Ishikawa (cell line): Measurements from ENCODE around the gene ADAP2.

Experiments used
- CREB1 ChIP-seq: IDR thresholded peaks from 2 replicates; pipeline ENCODE4 v1.6.1; 2012; ENCODE audit warnings: low read depth
- USF1 ChIP-seq: IDR thresholded peaks from 2 replicates; pipeline ENCODE4 v1.6.1; 2012

- no peak for TF ChIP-seq CREB1
- TF ChIP-seq USF1, result no peak
These were observed 688 bp downstream of the ADAP2 start for GRCh38 chr17:30922235-30923030.
